ENCODE results near the gene CCDC142. TPM values are rescaled to one million over a fixed set of nuclear protein-coding genes. Genes with fewer than 3 reads are reported as not detected.
A peak's percentile ranks its signal among the peaks of the same experiment; 100 is the strongest.

Gene CCDC142
- total RNA-seq, 1 experiment from 2014 or later, result 14.0 TPM

- TF ChIP-seq, protein P1, sequence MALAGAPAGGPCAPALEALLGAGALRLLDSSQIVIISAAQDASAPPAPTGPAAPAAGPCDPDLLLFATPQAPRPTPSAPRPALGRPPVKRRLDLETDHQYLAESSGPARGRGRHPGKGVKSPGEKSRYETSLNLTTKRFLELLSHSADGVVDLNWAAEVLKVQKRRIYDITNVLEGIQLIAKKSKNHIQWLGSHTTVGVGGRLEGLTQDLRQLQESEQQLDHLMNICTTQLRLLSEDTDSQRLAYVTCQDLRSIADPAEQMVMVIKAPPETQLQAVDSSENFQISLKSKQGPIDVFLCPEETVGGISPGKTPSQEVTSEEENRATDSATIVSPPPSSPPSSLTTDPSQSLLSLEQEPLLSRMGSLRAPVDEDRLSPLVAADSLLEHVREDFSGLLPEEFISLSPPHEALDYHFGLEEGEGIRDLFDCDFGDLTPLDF (CRISPR knock-in tag; IDR thresholded peaks at IDR 0.05), result no peak
- TF ChIP-seq NR3C1 (CRISPR knock-in tag; conservative IDR thresholded peaks at IDR 0.05; ENCODE audit: low read depth) (no peak), MAX (CRISPR knock-in tag; IDR thresholded peaks at IDR 0.05) (peak; percentile 89), NFYB (CRISPR knock-in tag; conservative IDR thresholded peaks at IDR 0.05; ENCODE audit: low read depth) (0 out of 2 replicates have a peak, but pooled peaks have one; percentile 16), NR1H2 (CRISPR knock-in tag; IDR thresholded peaks at IDR 0.05) (no peak), ZNF317 (CRISPR knock-in tag; IDR thresholded peaks at IDR 0.05; ENCODE audit: borderline replicate concordance, low read depth) (no peak), GTF2I (CRISPR knock-in tag; conservative IDR thresholded peaks at IDR 0.05) (no peak)
- TF ChIP-seq, protein P2, sequence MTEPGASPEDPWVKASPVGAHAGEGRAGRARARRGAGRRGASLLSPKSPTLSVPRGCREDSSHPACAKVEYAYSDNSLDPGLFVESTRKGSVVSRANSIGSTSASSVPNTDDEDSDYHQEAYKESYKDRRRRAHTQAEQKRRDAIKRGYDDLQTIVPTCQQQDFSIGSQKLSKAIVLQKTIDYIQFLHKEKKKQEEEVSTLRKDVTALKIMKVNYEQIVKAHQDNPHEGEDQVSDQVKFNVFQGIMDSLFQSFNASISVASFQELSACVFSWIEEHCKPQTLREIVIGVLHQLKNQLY (CRISPR knock-in tag; IDR thresholded peaks at IDR 0.05), result no peak
Measured at GRCh38 chr2:74507145-74507925, 24.5 kb upstream of the CCDC142 start, which contains the start of gene PCGF1 (continued).

GRCh38 chr2:74505448-74506246, 22.8 kb upstream of the CCDC142 start:
- Mint-ChIP-seq H3K4me3 (no peak overlapping the region), H3K36me3 (peaks cover 22% of the 10 kb centered on the region), H3K9me3 (no peaks in the 10 kb centered on the region), H3K27me3 (ENCODE audit: low read depth) (peaks cover 92% of the 10 kb centered on the region), H3K4me1 (peaks cover 44% of the 10 kb centered on the region), H3K27ac (no peak overlapping the region)
- ATAC-seq (no peak), DNase-seq (ENCODE audit: low spot score) (no peak)
- TF ChIP-seq, protein P3, sequence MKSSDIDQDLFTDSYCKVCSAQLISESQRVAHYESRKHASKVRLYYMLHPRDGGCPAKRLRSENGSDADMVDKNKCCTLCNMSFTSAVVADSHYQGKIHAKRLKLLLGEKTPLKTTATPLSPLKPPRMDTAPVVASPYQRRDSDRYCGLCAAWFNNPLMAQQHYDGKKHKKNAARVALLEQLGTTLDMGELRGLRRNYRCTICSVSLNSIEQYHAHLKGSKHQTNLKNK (CRISPR knock-in tag; IDR thresholded peaks at IDR 0.05), result no peak
- TF ChIP-seq ZNF121 (CRISPR knock-in tag; IDR thresholded peaks at IDR 0.05) (no peak), GTF2I (CRISPR knock-in tag; conservative IDR thresholded peaks at IDR 0.05) (no peak), SOX15 (CRISPR knock-in tag; IDR thresholded peaks at IDR 0.05) (no peak), JUN (CRISPR knock-in tag; IDR thresholded peaks at IDR 0.05) (no peak), ZBTB21 (CRISPR knock-in tag; IDR thresholded peaks at IDR 0.05; ENCODE audit: borderline replicate concordance) (no peak)
- TF ChIP-seq, protein P4, sequence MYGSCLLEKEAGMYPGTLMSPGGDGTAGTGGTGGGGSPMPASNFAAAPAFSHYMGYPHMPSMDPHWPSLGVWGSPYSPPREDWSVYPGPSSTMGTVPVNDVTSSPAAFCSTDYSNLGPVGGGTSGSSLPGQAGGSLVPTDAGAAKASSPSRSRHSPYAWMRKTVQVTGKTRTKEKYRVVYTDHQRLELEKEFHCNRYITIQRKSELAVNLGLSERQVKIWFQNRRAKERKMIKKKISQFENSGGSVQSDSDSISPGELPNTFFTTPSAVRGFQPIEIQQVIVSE (CRISPR knock-in tag; IDR thresholded peaks at IDR 0.05; ENCODE audit: borderline replicate concordance), result no peak
- ChIA-PET POLR2A (no interaction called here), CTCF (interaction anchor here (0.8 kb wide), 1 partner anchor 82 kb away, joined by 3 read pairs; no protein-coding TSS in a partner anchor)

GRCh38 chr2:74504591-74504990, 21.8 kb upstream of the CCDC142 start:
- Mint-ChIP-seq H3K36me3 (peaks cover 22% of the 10 kb centered on the region), H3K4me3 (peak overlapping the region; percentile 81), H3K4me1 (peaks cover 51% of the 10 kb centered on the region), H3K27me3 (ENCODE audit: low read depth) (peaks cover 92% of the 10 kb centered on the region), H3K27ac (no peak overlapping the region), H3K9me3 (no peaks in the 10 kb centered on the region)
- POLR2A ChIA-PET, result interaction anchor here (1.1 to 1.8 kb wide), 3 partner anchors 21 to 47 kb away, joined by 3 to 13 read pairs (median 6); partner anchors contain the start of genes AUP1, CCDC142, HTRA2 and TTC31
- no peak for DNase-seq (ENCODE audit: low spot score)
- ATAC-seq, result no peak
- CTCF ChIA-PET, result interaction anchor here (1.1 to 6.0 kb wide), 3 partner anchors 9 to 83 kb away, joined by 6 to 43 read pairs (median 10); partner anchors contain the start of genes CCDC142, TLX2 and TTC31
- TF ChIP-seq CREM (CRISPR knock-in tag; IDR thresholded peaks at IDR 0.05) (no peak), RORB (CRISPR knock-in tag; IDR thresholded peaks at IDR 0.05) (no peak), ZNF263 (CRISPR knock-in tag; IDR thresholded peaks at IDR 0.05; ENCODE audit: low read depth) (no peak), MYBL2 (CRISPR knock-in tag; IDR thresholded peaks at IDR 0.05) (no peak)
- TF ChIP-seq, protein P1 (CRISPR knock-in tag; IDR thresholded peaks at IDR 0.05), result no peak
- TF ChIP-seq, protein P5, sequence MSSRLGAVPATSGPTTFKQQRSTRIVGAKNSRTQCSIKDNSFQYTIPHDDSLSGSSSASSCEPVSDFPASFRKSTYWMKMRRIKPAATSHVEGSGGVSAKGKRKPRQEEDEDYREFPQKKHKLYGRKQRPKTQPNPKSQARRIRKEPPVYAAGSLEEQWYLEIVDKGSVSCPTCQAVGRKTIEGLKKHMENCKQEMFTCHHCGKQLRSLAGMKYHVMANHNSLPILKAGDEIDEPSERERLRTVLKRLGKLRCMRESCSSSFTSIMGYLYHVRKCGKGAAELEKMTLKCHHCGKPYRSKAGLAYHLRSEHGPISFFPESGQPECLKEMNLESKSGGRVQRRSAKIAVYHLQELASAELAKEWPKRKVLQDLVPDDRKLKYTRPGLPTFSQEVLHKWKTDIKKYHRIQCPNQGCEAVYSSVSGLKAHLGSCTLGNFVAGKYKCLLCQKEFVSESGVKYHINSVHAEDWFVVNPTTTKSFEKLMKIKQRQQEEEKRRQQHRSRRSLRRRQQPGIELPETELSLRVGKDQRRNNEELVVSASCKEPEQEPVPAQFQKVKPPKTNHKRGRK (CRISPR knock-in tag; IDR thresholded peaks at IDR 0.05; ENCODE audit: borderline replicate concordance), result no peak
- TF ChIP-seq, protein P6, sequence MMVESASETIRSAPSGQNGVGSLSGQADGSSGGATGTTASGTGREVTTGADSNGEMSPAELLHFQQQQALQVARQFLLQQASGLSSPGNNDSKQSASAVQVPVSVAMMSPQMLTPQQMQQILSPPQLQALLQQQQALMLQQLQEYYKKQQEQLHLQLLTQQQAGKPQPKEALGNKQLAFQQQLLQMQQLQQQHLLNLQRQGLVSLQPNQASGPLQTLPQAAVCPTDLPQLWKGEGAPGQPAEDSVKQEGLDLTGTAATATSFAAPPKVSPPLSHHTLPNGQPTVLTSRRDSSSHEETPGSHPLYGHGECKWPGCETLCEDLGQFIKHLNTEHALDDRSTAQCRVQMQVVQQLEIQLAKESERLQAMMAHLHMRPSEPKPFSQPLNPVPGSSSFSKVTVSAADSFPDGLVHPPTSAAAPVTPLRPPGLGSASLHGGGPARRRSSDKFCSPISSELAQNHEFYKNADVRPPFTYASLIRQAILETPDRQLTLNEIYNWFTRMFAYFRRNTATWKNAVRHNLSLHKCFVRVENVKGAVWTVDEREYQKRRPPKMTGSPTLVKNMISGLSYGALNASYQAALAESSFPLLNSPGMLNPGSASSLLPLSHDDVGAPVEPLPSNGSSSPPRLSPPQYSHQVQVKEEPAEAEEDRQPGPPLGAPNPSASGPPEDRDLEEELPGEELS (CRISPR knock-in tag; IDR thresholded peaks at IDR 0.05), result no peak
